ENCODE results near the gene G3BP2.

DNA sequence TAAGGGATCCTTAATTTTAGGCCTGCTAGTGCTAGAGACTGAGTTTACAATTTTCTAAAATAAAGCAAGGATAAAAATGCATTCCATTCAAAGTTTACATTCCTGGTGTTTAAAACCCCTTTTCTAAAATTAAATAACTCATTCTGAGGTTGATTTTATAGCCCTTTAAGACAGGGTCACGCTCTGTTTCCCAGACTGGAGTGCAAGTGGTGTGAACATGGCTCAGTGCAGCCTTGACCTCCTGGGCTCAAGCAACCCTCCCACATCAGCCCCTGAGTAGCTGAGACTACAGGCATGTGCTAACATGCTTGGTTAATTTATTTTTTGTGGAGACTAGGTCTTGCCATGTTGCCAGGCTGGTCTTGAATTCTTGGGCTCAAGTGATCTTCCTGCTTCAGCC is 36.0 kb downstream of the G3BP2 start:
- TF ChIP-seq, protein P1, sequence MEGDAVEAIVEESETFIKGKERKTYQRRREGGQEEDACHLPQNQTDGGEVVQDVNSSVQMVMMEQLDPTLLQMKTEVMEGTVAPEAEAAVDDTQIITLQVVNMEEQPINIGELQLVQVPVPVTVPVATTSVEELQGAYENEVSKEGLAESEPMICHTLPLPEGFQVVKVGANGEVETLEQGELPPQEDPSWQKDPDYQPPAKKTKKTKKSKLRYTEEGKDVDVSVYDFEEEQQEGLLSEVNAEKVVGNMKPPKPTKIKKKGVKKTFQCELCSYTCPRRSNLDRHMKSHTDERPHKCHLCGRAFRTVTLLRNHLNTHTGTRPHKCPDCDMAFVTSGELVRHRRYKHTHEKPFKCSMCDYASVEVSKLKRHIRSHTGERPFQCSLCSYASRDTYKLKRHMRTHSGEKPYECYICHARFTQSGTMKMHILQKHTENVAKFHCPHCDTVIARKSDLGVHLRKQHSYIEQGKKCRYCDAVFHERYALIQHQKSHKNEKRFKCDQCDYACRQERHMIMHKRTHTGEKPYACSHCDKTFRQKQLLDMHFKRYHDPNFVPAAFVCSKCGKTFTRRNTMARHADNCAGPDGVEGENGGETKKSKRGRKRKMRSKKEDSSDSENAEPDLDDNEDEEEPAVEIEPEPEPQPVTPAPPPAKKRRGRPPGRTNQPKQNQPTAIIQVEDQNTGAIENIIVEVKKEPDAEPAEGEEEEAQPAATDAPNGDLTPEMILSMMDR (IDR thresholded peaks at IDR 0.05) = no peak
- no peak for TF ChIP-seq POLR2A (IDR thresholded peaks at IDR 0.05)

All from gastroesophageal sphincter (tissue), 3 donors.